GM19238 (cell line): ENCODE measurements around the gene HTT.

Source experiments
- DNase-seq: peaks from one replicate; pipeline ENCODE4 v3.0.0; 2011; ENCODE audit warnings: low spot score; ENCODE audit not compliant: insufficient read length

Gene HTT

GRCh38 chr4:3217771-3218170 lies 143.3 kb downstream of the HTT start:
- DNase-seq, result no peak

- DNase-seq, result no peak
These were observed 144.6 kb downstream of the HTT start for GRCh38 chr4:3218824-3219760.

GRCh38 chr4:3219761-3220475 lies 145.4 kb downstream of the HTT start:
- no peak for DNase-seq

GRCh38 chr4:3220476-3221183 lies 146.1 kb downstream of the HTT start:
- no peak for DNase-seq

- no peak for DNase-seq
These were observed 146.7 kb downstream of the HTT start for GRCh38 chr4:3221184-3221494.

- no peak for DNase-seq
These were observed 147.5 kb downstream of the HTT start for GRCh38 chr4:3221996-3222395.

GRCh38 chr4:3223346-3223745 lies 148.9 kb downstream of the HTT start:
- no peak for DNase-seq

GRCh38 chr4:3223956-3224748 lies 149.7 kb downstream of the HTT start:
- no peak for DNase-seq

- no peak for DNase-seq
These were observed 150.8 kb downstream of the HTT start for GRCh38 chr4:3225071-3225850.

GRCh38 chr4:3225936-3226335 lies 151.5 kb downstream of the HTT start:
- DNase-seq, result no peak

- DNase-seq, result no peak
These were observed 152.0 kb downstream of the HTT start for GRCh38 chr4:3226467-3226866.

- no peak for DNase-seq
These were observed 152.5 kb downstream of the HTT start for GRCh38 chr4:3226944-3227343.

GRCh38 chr4:3227878-3228675 lies 153.6 kb downstream of the HTT start:
- DNase-seq, result no peak

- no peak for DNase-seq
These were observed 154.4 kb downstream of the HTT start for GRCh38 chr4:3228881-3229280.

- DNase-seq, result no peak
These were observed 154.8 kb downstream of the HTT start for GRCh38 chr4:3229328-3229727.

GRCh38 chr4:3229964-3230363 lies 155.5 kb downstream of the HTT start:
- no peak for DNase-seq

- DNase-seq, result no peak
These were observed 157.0 kb downstream of the HTT start for GRCh38 chr4:3231471-3231870.

GRCh38 chr4:3232001-3232400 lies 157.5 kb downstream of the HTT start:
- no peak for DNase-seq

- no peak for DNase-seq
These were observed 158.4 kb downstream of the HTT start for GRCh38 chr4:3232871-3233271.
